K562 (cell line): ENCODE results near the gene PATL2. TPM values are rescaled to one million over a fixed set of nuclear protein-coding genes. Genes with fewer than 3 reads are reported as not detected.

Experiments
- ATAC-seq: fragments of 200-7000 bp; cut with Tn5 transposase; 3 replicates; pipeline ENCODE4 v1.9.1; 2020; ENCODE audit warnings: moderate library complexity
- BruUV-seq: library from RNA; stranded (reverse); fragments of 400-500 nt; replicated peaks from 2 replicates; lab custom pipeline; 2021; lab: Mats Ljungman, UMichigan
- CTCF ChIA-PET: fragments of 300-600 bp; formaldehyde crosslinking; extraction: SDS; loops from one replicate; lab custom pipeline; 2021; ENCODE audit warnings: low intra/inter-chr PET ratio; lab: Yijun Ruan, JAX
- POLR2A ChIA-PET: fragments of 300-600, 350-650 bp; sonication (Branson Sonifier 250); formaldehyde crosslinking; extraction: SDS; loops from one replicate; lab custom pipeline; 2021; ENCODE audit warnings: antibody characterized with exemption, inconsistent platforms; lab: Yijun Ruan, JAX
- DNase-seq, 4 experiments: peaks; one replicate each; pipeline versions ENCODE4 v3.0.0 to v3.0.0-alpha.2; 2011 to 2018; ENCODE audit warnings: low spot score in 3 of 4, mixed read lengths in 3 of 4; ENCODE audit errors: extremely low read depth in 1 of 4
- FAIRE-seq: peaks from 2 replicates; lab custom pipeline; 2011; peaks lifted over from hg19 to GRCh38; lab: Jason Lieb, UNC
- H2AFZ ChIP-seq: 2 replicates; pipeline ENCODE4 v1.6.0; 2011; ENCODE audit warnings: low read depth, low read length, control low read depth, inconsistent platforms
- H3K27ac ChIP-seq: fragments of 200-600 bp; 3 replicates; pipeline ENCODE4 v1.8.0; 2011; ENCODE audit warnings: low read depth, mild to moderate bottlenecking, control low read depth, inconsistent platforms, low read length, moderate library complexity, mixed read lengths; ENCODE audit errors: extremely low read depth
- H3K27me3 ChIP-seq, 2 experiments: fragments of 300-600 bp in 1 of 2; 2 replicates in 1 of 2; 3 replicates in 1 of 2; pipeline versions ENCODE4 v1.6.0 to v1.8.0; 2011; ENCODE audit warnings: inconsistent platforms in 2 of 2, low read length in 2 of 2, mild to moderate bottlenecking in 1 of 2, mixed read lengths in 1 of 2, moderate library complexity in 1 of 2; ENCODE audit not compliant: control insufficient read depth in 2 of 2, insufficient read depth in 2 of 2
- H3K36me3 ChIP-seq: fragments of 300-600 bp; 3 replicates; pipeline ENCODE4 v1.8.0; 2011; ENCODE audit warnings: mild to moderate bottlenecking, low read length, inconsistent platforms; ENCODE audit not compliant: control insufficient read depth, insufficient read depth
- H3K4me1 ChIP-seq, 2 experiments: fragments of 200-600 bp in 1 of 2; replicated peaks in 1 of 2; 2 replicates in 1 of 2; 3 replicates in 1 of 2; pipeline versions ENCODE4 v1.5.1 to v1.8.0; 2011; ENCODE audit warnings: inconsistent platforms in 2 of 2, low read length in 2 of 2, mild to moderate bottlenecking in 1 of 2, mixed read lengths in 1 of 2, moderate library complexity in 1 of 2; ENCODE audit not compliant: control insufficient read depth in 2 of 2, insufficient read depth in 2 of 2
- H3K4me2 ChIP-seq: 2 replicates; pipeline ENCODE4 v1.6.1; 2011; ENCODE audit warnings: low read length, control low read depth, inconsistent platforms, mixed read lengths; ENCODE audit not compliant: insufficient read depth
- H3K4me3 ChIP-seq: fragments of 200-600 bp; sonication (generic), shearing (Covaris generic); 2 replicates; pipeline ENCODE4 v1.5.1; 2016; ENCODE audit warnings: control low read depth, inconsistent platforms
- H3K79me2 ChIP-seq: fragments of 200-600 bp; 3 replicates; pipeline ENCODE4 v1.8.0; 2011; ENCODE audit warnings: low read length, inconsistent platforms; ENCODE audit not compliant: control insufficient read depth, insufficient read depth
- H3K9ac ChIP-seq, 2 experiments: 2 replicates each; pipeline versions ENCODE4 v1.6.0 to v1.6.1; 2011; ENCODE audit warnings: low read depth in 2 of 2, low read length in 2 of 2, control low read depth in 1 of 2, inconsistent platforms in 1 of 2, mild to moderate bottlenecking in 1 of 2, mixed read lengths in 1 of 2; ENCODE audit not compliant: insufficient read depth in 1 of 2
- H3K9me1 ChIP-seq: one replicate; pipeline ENCODE4 v1.6.0; 2011; ENCODE audit warnings: inconsistent platforms, mild to moderate bottlenecking, low read length, moderate library complexity; ENCODE audit not compliant: control insufficient read depth, insufficient read depth
- H3K9me3 ChIP-seq: replicated peaks from 2 replicates; pipeline ENCODE4 v1.5.1; 2011; ENCODE audit warnings: low read depth, low read length, inconsistent platforms; ENCODE audit not compliant: control insufficient read depth, insufficient read depth
- H4K20me1 ChIP-seq: replicated peaks from 2 replicates; pipeline ENCODE4 v1.6.1; 2011; ENCODE audit warnings: low read length, inconsistent platforms, mixed read lengths; ENCODE audit not compliant: control insufficient read depth, insufficient read depth
- PTBP1 ChIP-seq: fragments of 200-400 bp; formaldehyde crosslinking; IDR thresholded peaks from 2 replicates; pipeline ENCODE4 v1.6.1; 2017; ENCODE audit warnings: low read depth, low read length
- TRIM28 ChIP-seq: fragments of 450-650 bp; IDR thresholded peaks from 2 replicates; pipeline ENCODE4 v1.6.1; 2017
- ZC3H11A ChIP-seq: IDR thresholded peaks from 2 replicates; pipeline ENCODE4 v1.6.1; 2012; ENCODE audit warnings: low read depth, low read length, improper control_type of control experiment
- ZNF24 ChIP-seq: fragments of 450-650 bp; IDR thresholded peaks from 2 replicates; pipeline ENCODE4 v1.6.1; 2016
- ZNF639 ChIP-seq, 2 experiments: fragments of 200-800 bp in 1 of 2; sonication (Bioruptor generic) in 1 of 2; sonication (generic) in 1 of 2; formaldehyde crosslinking in 1 of 2; IDR thresholded peaks in 1 of 2; conservative IDR thresholded peaks in 1 of 2; 2 replicates each; pipeline versions ENCODE4 v1.5.0 to v1.6.1; 2016 to 2020; ENCODE audit warnings: missing compliant biosample characterization in 1 of 2, missing genetic modification characterization in 1 of 2, missing genetic modification reagents in 1 of 2
- WGBS: fragments of 100-300 bp; shearing (Covaris generic); methylation state at CpG from one replicate; pipeline ENCODE4 v1.1.6; 2016; ENCODE audit warnings: low coverage, mixed read lengths; ENCODE audit not compliant: insufficient coverage; ENCODE audit errors: missing lambda C conversion rate; 5-methylcytosine and 5-hydroxymethylcytosine counted together
- in situ Hi-C: fragments of 300-500 bp; cut with MboI; formaldehyde crosslinking; loops from 4 replicates; pipeline ENCODE4 v1.15.0; 2018; ENCODE audit warnings: inconsistent platforms, mixed read lengths
- intact Hi-C: fragments of 100-400 bp; cut with micrococcal nuclease; formaldehyde crosslinking; loops from 2 replicates; pipeline ENCODE4 v1.14.2; 2022
- polyA plus RNA-seq, 8 experiments: library from polyadenylated mRNA; depleted of rRNA in 4 of 8; stranded (reverse) in 5 of 8; unstranded in 3 of 8; fragments of >200 nt; fragmentation: Nextera tagmentation in 2 of 8; fragmentation: Illumina TruSeq in 1 of 8; extraction: Ambion mirVana in 2 of 8; extraction: Trizol in 1 of 8; gene quantifications; 2 replicates each; pipeline versions ENCODE4 v1.2.1 to v1.2.3, GENCODE V29; 2011 to 2014; ENCODE audit warnings: inconsistent platforms in 1 of 8, missing spikeins in 1 of 8
- total RNA-seq, 7 experiments: library from RNA; depleted of rRNA in 6 of 7; stranded (reverse); fragments of >200 nt in 6 of 7; fragmentation: Illumina TruSeq in 2 of 7; extraction: Trizol in 2 of 7; gene quantifications; 2 replicates each; pipeline versions ENCODE4 v1.2.1 to v1.2.3, GENCODE V29; 2011 to 2021; ENCODE audit warnings: low replicate concordance in 1 of 7
- TF ChIP-seq, protein P1 (sequence below): fragments of 450-650 bp; IDR thresholded peaks from 2 replicates; pipeline ENCODE4 v1.6.1; 2018; ENCODE audit not compliant: partially characterized antibody
- TF ChIP-seq, protein P2 (sequence below): sonication (generic); formaldehyde crosslinking; IDR thresholded peaks from 2 replicates; pipeline ENCODE4 v1.8.0; 2022; ENCODE audit warnings: missing genetic modification reagents, mild to moderate bottlenecking, borderline replicate concordance
- TF ChIP-seq, protein P3 (sequence below): sonication (generic); formaldehyde crosslinking; IDR thresholded peaks from 2 replicates; pipeline ENCODE4 v1.8.1; 2023; ENCODE audit warnings: mild to moderate bottlenecking, missing genetic modification reagents

Gene PATL2
- total and polyA plus RNA-seq, 9 of the 15 experiments (the other 6 are each of a cell fraction or from before 2014, with no cell fraction given), result 0.42 to 1.1 (median 0.86) TPM

GRCh38 chr15:44710236-44711095, 657 bp downstream of the PATL2 start:
- no peaks in the 10 kb centered on the region for H3K27me3 ChIP-seq
- 8% methylated on average over 9 of the region's 11 CpGs for WGBS
- in situ Hi-C loops, result no loop called here
- H3K4me1 ChIP-seq, result peaks cover 5 to 14% of the 10 kb centered on the region in 2 experiments; a peak in 4 of 5 replicates
- H3K79me2 ChIP-seq, result peaks cover 49% of the 10 kb centered on the region
- peak overlapping the region; percentile 74 for H3K4me3 ChIP-seq
- TSS peak; percentile 68 for BruUV-seq
- DNase-seq, result peak; percentile 36 to 68 (median 41)
- 0 out of 2 replicates have a peak, but pooled peaks cover 4% of the 10 kb centered on the region for H4K20me1 ChIP-seq
- H2AFZ ChIP-seq, result peak overlapping the region; percentile 96
- FAIRE-seq, result peak; percentile 78
- peak overlapping the region; percentile 88 to 98; a peak in 3 of 4 replicates for H3K9ac ChIP-seq
- ChIA-PET POLR2A (interaction anchor here (0.9 to 5.4 kb wide), 16 partner anchors 12 to 338 kb away, joined by 3 to 136 read pairs (median 6); partner anchors contain the start of genes SPG11 and TRIM69), CTCF (interaction anchor here (0.8 to 1.4 kb wide), 2 partner anchors 28 to 47 kb away, joined by 6 to 9 read pairs; partner anchors contain the start of gene SPG11)
- H3K4me2 ChIP-seq, result peak overlapping the region; percentile 86
- no peaks in the 10 kb centered on the region for H3K9me3 ChIP-seq
- intact Hi-C loops, result loop anchor here (1.0 to 10.0 kb wide), 4 partner anchors 18 to 214 kb away; no protein-coding TSS in a partner anchor
- H3K27ac ChIP-seq, result peak overlapping the region; percentile 90
- peaks cover 14% of the 10 kb centered on the region; the same call in 2 of the 3 replicates for H3K36me3 ChIP-seq
- H3K9me1 ChIP-seq, result peaks cover 3% of the 10 kb centered on the region
- ATAC-seq, result no peak
- TF ChIP-seq, protein P1, sequence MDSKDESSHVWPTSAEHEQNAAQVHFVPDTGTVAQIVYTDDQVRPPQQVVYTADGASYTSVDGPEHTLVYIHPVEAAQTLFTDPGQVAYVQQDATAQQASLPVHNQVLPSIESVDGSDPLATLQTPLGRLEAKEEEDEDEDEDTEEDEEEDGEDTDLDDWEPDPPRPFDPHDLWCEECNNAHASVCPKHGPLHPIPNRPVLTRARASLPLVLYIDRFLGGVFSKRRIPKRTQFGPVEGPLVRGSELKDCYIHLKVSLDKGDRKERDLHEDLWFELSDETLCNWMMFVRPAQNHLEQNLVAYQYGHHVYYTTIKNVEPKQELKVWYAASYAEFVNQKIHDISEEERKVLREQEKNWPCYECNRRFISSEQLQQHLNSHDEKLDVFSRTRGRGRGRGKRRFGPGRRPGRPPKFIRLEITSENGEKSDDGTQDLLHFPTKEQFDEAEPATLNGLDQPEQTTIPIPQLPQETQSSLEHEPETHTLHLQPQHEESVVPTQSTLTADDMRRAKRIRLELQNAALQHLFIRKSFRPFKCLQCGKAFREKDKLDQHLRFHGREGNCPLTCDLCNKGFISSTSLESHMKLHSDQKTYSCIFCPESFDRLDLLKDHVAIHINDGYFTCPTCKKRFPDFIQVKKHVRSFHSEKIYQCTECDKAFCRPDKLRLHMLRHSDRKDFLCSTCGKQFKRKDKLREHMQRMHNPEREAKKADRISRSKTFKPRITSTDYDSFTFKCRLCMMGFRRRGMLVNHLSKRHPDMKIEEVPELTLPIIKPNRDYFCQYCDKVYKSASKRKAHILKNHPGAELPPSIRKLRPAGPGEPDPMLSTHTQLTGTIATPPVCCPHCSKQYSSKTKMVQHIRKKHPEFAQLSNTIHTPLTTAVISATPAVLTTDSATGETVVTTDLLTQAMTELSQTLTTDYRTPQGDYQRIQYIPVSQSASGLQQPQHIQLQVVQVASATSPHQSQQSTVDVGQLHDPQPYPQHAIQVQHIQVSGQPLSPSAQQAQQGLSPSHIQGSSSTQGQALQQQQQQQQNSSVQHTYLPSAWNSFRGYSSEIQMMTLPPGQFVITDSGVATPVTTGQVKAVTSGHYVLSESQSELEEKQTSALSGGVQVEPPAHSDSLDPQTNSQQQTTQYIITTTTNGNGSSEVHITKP, result peak; percentile 11
- 0 out of 2 replicates have a peak, but pooled peaks have one; percentile 11 for TF ChIP-seq TRIM28
- TF ChIP-seq PTBP1, result no peak
- 0 out of 2 replicates have a peak, but pooled peaks have one; percentile 49 for TF ChIP-seq ZC3H11A
- peak; percentile 99 for TF ChIP-seq ZNF24
- TF ChIP-seq, protein P2, sequence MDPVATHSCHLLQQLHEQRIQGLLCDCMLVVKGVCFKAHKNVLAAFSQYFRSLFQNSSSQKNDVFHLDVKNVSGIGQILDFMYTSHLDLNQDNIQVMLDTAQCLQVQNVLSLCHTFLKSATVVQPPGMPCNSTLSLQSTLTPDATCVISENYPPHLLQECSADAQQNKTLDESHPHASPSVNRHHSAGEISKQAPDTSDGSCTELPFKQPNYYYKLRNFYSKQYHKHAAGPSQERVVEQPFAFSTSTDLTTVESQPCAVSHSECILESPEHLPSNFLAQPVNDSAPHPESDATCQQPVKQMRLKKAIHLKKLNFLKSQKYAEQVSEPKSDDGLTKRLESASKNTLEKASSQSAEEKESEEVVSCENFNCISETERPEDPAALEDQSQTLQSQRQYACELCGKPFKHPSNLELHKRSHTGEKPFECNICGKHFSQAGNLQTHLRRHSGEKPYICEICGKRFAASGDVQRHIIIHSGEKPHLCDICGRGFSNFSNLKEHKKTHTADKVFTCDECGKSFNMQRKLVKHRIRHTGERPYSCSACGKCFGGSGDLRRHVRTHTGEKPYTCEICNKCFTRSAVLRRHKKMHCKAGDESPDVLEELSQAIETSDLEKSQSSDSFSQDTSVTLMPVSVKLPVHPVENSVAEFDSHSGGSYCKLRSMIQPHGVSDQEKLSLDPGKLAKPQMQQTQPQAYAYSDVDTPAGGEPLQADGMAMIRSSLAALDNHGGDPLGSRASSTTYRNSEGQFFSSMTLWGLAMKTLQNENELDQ (CRISPR knock-in tag), result 0 out of 2 replicates have a peak, but pooled peaks have one; percentile 28
- TF ChIP-seq ZNF639 (CRISPR knock-in tag; conservative IDR thresholded peaks at IDR 0.05 in 1 of 2, IDR thresholded peaks at IDR 0.05 in 1 of 2), result peak in 1 of 2 experiments; percentile 75; a peak in 2 of 4 replicates
- TF ChIP-seq, protein P3, sequence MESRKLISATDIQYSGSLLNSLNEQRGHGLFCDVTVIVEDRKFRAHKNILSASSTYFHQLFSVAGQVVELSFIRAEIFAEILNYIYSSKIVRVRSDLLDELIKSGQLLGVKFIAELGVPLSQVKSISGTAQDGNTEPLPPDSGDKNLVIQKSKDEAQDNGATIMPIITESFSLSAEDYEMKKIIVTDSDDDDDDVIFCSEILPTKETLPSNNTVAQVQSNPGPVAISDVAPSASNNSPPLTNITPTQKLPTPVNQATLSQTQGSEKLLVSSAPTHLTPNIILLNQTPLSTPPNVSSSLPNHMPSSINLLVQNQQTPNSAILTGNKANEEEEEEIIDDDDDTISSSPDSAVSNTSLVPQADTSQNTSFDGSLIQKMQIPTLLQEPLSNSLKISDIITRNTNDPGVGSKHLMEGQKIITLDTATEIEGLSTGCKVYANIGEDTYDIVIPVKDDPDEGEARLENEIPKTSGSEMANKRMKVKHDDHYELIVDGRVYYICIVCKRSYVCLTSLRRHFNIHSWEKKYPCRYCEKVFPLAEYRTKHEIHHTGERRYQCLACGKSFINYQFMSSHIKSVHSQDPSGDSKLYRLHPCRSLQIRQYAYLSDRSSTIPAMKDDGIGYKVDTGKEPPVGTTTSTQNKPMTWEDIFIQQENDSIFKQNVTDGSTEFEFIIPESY (CRISPR knock-in tag), result 0 out of 2 replicates have a peak, but pooled peaks have one; percentile 10
